GM18519 (cell line): ENCODE measurements around the gene INPP5F.

Experiments used
- ATAC-seq: cut with Tn5 transposase; IDR thresholded peaks from one replicate; pipeline ENCODE4 v1.9.1; 2021; ENCODE audit warnings: mild to moderate bottlenecking, moderate library complexity; ENCODE audit not compliant: unreplicated experiment, low FRiP score

The INPP5F gene

GRCh38 chr10:119725828-119726675, at the start of gene INPP5F:
TSS of gene INPP5F (plus strand) at chr10:119726050. CDS start at chr10:119726263, 213 bp downstream.
- peak; percentile 55 for ATAC-seq

- ATAC-seq, result no peak
Measured at GRCh38 chr10:119677126-119677525, 48.7 kb upstream of the INPP5F start.

GRCh38 chr10:119677904-119678755, 47.7 kb upstream of the INPP5F start:
- ATAC-seq, result no peak

- no peak for ATAC-seq
Measured at GRCh38 chr10:119679480-119679829, 46.4 kb upstream of the INPP5F start.

- ATAC-seq, result no peak
Measured at GRCh38 chr10:119680050-119680449, 45.8 kb upstream of the INPP5F start.

GRCh38 chr10:119680650-119681081, 45.2 kb upstream of the INPP5F start:
- no peak for ATAC-seq

GRCh38 chr10:119686465-119687191, 39.2 kb upstream of the INPP5F start:
- ATAC-seq, result peak; percentile 61

- ATAC-seq, result no peak
Measured at GRCh38 chr10:119687192-119688032, 38.4 kb upstream of the INPP5F start.

- peak; percentile 44 for ATAC-seq
Measured at GRCh38 chr10:119688033-119688508, 37.8 kb upstream of the INPP5F start.

GRCh38 chr10:119689016-119689580, 36.8 kb upstream of the INPP5F start:
- ATAC-seq, result no peak

GRCh38 chr10:119691726-119692125, 34.1 kb upstream of the INPP5F start:
- no peak for ATAC-seq

- peak; percentile 49 for ATAC-seq
Measured at GRCh38 chr10:119693262-119693957, 32.4 kb upstream of the INPP5F start.

GRCh38 chr10:119694608-119695007, 31.2 kb upstream of the INPP5F start:
- ATAC-seq, result no peak

GRCh38 chr10:119700321-119700954, 25.4 kb upstream of the INPP5F start:
- ATAC-seq, result peak; percentile 53

- ATAC-seq, result no peak
Measured at GRCh38 chr10:119701861-119702260, 24.0 kb upstream of the INPP5F start.

GRCh38 chr10:119702583-119702982, 23.3 kb upstream of the INPP5F start:
- no peak for ATAC-seq

GRCh38 chr10:119703903-119704508, 21.8 kb upstream of the INPP5F start:
- no peak for ATAC-seq

- ATAC-seq, result peak; percentile 40
Measured at GRCh38 chr10:119705434-119705831, 20.4 kb upstream of the INPP5F start.
